Ovary (tissue), 9 donors: ENCODE measurements around the gene HSPA8. TPM values are rescaled to one million over a fixed set of nuclear protein-coding genes. Genes with fewer than 3 reads are reported as not detected.

Experiments
- DNase-seq, 5 donors: peaks; one replicate each; pipeline ENCODE4 v3.0.0-alpha.2; 2019 to 2020
- H3K27ac ChIP-seq, 2 donors: fragments of 200-600 bp; one replicate each; pipeline versions ENCODE4 v1.5.1 to v1.8.0; 2019 to 2022
- H3K27me3 ChIP-seq: fragments of 200-600 bp; one replicate; pipeline ENCODE4 v1.8.0; 2022
- H3K36me3 ChIP-seq: fragments of 200-600 bp; sonication (generic); one replicate; pipeline ENCODE4 v1.5.1; 2019
- H3K4me1 ChIP-seq: one replicate; pipeline ENCODE4 v1.8.1; 2013; ENCODE audit warnings: mild to moderate bottlenecking, moderate library complexity; ENCODE audit not compliant: insufficient read depth
- H3K4me3 ChIP-seq: fragments of 200-600 bp; sonication (generic); one replicate; pipeline ENCODE4 v1.5.1; 2017
- H3K9me3 ChIP-seq, 2 donors: fragments of 200-600 bp in 1 of 2; sonication (generic) in 1 of 2; one replicate each; pipeline versions ENCODE4 v1.5.1 to v1.8.1; 2013 to 2019; ENCODE audit warnings: mild to moderate bottlenecking in 1 of 2, moderate library complexity in 1 of 2
- EP300 ChIP-seq: sonication (generic); formaldehyde crosslinking; IDR thresholded peaks from one replicate; pipeline ENCODE4 v1.6.1; 2017; ENCODE audit warnings: antibody characterized with exemption
- POLR2A ChIP-seq: fragments of 450-650 bp; IDR thresholded peaks from one replicate; pipeline ENCODE4 v1.6.1; 2017; ENCODE audit warnings: antibody characterized with exemption, mild to moderate bottlenecking, moderate library complexity
- WGBS, 3 donors: extraction: QIAGEN DNeasy Blood & Tissue Kit in 1 of 3; methylation state at CpG; one replicate each; pipeline versions ENCODE4 v1.1.5 to v1.1.7; 2013 to 2017; 5-methylcytosine and 5-hydroxymethylcytosine counted together
- intact Hi-C, 4 donors: fragments of 100-400 bp; cut with DNase I; formaldehyde crosslinking; loops; one replicate each; pipeline versions ENCODE4 v1.11.0 to v1.15.1; 2022 to 2023
- polyA plus RNA-seq, 2 donors: library from polyadenylated mRNA; stranded (reverse); fragments of 200-250 nt in 1 of 2; fragments of 350-450 nt in 1 of 2; fragmentation: Illumina TruSeq in 1 of 2; extraction: RNeasy Lipid Tissue Mini Kit (QIAGEN cat#74804) in 1 of 2; gene quantifications; one replicate each; pipeline ENCODE4 v1.2.3, GENCODE V29; 2013 to 2014
- total RNA-seq, 7 donors: library from RNA; depleted of rRNA in 2 of 7; stranded (reverse); fragments of >200 nt in 2 of 7; fragmentation: NEBNext Ultra II Directional in 3 of 7; extraction: Animal tissue kit (Norgen Biotek cat#: 25700) in 3 of 7; gene quantifications; one replicate each; pipeline versions ENCODE4 v1.1.0 to v1.2.4, GENCODE V29; 2016 to 2023
- TF ChIP-seq, protein P1 (sequence below), 3 donors: fragments of 450-650 bp in 2 of 3; fragments of 200-600 bp in 1 of 3; IDR thresholded peaks; one replicate each; pipeline versions ENCODE4 v1.5.1 to v1.8.0; 2016 to 2022; ENCODE audit warnings: antibody characterized with exemption in 3 of 3, mild to moderate bottlenecking in 1 of 3
- donor health status: DM: no; HTN: no; CAD: no; lungs with moderate emphysema.
- donor health status: DM: no; HTN: no; CAD: no.
- donor health status: Bipolar disorder and iron deficiency.
- donor health status: DM: yes; HTN: yes; CAD: no.
- donor health status: DM: no; HTN: no; CAD: no.
- donor health status: DM: yes; HTN: yes; CAD: no.

The HSPA8 gene
- total and polyA plus RNA-seq, 9 donors: 289 to 1,795 (median 747) TPM

DNA sequence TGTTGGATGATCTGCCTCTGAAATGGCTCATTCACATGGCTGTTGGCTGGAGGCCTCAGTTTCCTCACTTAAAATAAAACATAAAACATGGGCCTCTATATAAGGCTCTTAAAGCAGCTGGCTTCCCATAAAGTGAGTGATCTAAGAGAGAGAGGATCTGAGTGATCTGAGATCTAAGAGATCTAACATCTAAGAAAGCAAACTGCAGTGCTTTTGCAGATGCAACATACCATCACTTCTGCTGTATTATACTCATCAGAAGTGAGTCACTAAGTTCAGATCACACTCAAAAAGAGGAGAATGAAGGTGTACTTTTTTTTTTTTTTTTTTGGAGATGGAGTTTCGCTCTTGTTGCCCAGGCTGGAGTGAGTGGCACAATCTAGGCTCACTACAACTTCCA, 18.1 kb upstream of the HSPA8 start:
- H3K27me3 ChIP-seq: no peaks in the 10 kb centered on the region
- 92 to 100% (median 96%) methylated on average over 1 of the region's 1 CpG for WGBS, 3 donors
- H3K27ac ChIP-seq: no peak overlapping the region
- no peaks in the 10 kb centered on the region for H3K9me3 ChIP-seq
- peaks cover 5% of the 10 kb centered on the region for H3K4me1 ChIP-seq
- H3K36me3 ChIP-seq: no peaks in the 10 kb centered on the region
- no peak for DNase-seq
- TF ChIP-seq EP300 (no peak), POLR2A (no peak)
- TF ChIP-seq, protein P1, sequence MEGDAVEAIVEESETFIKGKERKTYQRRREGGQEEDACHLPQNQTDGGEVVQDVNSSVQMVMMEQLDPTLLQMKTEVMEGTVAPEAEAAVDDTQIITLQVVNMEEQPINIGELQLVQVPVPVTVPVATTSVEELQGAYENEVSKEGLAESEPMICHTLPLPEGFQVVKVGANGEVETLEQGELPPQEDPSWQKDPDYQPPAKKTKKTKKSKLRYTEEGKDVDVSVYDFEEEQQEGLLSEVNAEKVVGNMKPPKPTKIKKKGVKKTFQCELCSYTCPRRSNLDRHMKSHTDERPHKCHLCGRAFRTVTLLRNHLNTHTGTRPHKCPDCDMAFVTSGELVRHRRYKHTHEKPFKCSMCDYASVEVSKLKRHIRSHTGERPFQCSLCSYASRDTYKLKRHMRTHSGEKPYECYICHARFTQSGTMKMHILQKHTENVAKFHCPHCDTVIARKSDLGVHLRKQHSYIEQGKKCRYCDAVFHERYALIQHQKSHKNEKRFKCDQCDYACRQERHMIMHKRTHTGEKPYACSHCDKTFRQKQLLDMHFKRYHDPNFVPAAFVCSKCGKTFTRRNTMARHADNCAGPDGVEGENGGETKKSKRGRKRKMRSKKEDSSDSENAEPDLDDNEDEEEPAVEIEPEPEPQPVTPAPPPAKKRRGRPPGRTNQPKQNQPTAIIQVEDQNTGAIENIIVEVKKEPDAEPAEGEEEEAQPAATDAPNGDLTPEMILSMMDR (IDR thresholded peaks at IDR 0.05): no peak
- H3K4me3 ChIP-seq: no peak overlapping the region
- intact Hi-C loops: no loop called here

DNA sequence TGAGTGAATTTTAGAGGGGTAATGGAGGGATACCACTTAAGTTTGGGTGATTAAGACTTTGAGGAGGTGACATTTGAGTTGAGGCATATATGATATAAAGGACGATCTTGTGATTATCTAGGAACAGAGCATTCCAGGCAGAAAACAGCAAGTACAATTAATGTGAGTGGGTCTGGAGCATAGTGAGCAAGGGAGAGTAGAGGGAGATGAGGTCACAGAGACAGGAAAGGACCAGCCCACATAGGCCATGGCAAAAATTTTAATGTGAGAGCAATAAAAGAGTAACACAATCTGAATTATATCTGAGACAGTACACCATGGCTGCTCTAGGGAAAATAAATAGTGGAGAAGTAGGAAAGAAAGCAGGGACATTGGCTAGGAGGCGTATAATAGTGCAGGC, 14.5 kb upstream of the HSPA8 start:
- H3K27ac ChIP-seq: no peak overlapping the region

DNA sequence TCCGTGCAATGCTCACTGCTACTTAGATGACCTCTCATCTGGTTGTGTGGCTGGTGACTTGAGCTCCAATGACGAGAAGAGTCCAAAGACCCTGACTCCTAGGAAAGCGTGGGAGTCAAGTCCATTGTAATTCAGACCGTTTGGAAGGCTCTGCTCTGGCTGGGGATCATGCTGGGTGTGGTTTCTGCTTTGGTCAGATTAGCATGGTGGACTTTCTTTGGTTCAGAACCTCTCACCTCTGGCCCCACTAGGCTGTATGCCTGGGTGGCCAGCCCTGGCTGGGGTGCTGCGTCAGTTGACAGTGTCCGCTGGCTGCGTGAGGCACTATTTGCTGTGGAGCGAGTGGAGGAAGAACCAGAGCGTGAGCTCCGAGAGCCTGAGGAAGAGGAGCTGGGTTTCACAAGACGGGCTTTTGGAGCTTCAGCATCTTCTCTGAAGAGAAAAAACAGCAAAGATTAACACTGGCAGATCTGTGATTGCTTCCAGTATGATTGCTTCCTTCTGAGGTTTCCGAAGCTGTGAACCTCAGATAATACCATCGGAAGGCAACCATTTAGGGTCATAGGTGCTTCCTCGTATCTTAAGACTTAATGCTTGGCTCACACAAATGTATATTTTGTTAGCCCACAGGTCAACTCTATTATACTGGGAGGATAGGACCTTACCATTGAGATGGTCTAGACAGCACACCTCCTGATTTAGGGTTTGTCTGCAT, 11.6 kb upstream of the HSPA8 start:
- TF ChIP-seq, protein P1 (IDR thresholded peaks at IDR 0.05): no peak
- no peak for TF ChIP-seq POLR2A
- TF ChIP-seq EP300: no peak
- Histone ChIP-seq H3K4me3 (no peak overlapping the region), H3K4me1 (no peaks in the 10 kb centered on the region)

More for the DNA sequence above, 14.5 kb upstream of the HSPA8 start:
- no peaks in the 10 kb centered on the region for H3K4me1 ChIP-seq
- TF ChIP-seq EP300 (no peak), POLR2A (no peak)
- TF ChIP-seq, protein P1 (IDR thresholded peaks at IDR 0.05): no peak
- no peak for DNase-seq
- no peaks in the 10 kb centered on the region for H3K9me3 ChIP-seq
- intact Hi-C loops: no loop called here
- no peaks in the 10 kb centered on the region for H3K27me3 ChIP-seq
- H3K36me3 ChIP-seq: no peaks in the 10 kb centered on the region
- WGBS, 3 donors: 61 to 69% (median 65%) methylated on average over 2 of the region's 2 CpGs
- H3K4me3 ChIP-seq: no peak overlapping the region

DNA sequence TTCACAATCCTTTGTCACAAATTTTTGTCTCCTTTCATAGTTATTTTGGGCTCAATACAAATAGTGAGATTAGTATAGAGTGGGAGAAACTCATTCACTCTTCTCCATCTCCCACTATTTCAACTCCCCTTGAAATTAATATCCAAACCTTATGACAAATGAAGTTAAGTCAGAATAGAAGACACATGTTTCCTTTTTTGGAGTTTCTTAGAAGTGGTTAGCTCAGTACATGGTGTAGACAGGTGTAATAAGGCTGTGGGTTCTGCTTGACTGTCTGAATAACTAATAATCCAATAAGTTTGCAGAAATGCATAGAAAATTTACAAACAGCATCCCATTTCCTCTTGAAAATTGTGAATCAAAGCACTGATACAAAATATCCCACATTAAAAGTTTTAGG, 10.8 kb upstream of the HSPA8 start:
- no peak overlapping the region for H3K27ac ChIP-seq
- intact Hi-C loops: no loop called here
- no peak overlapping the region for H3K4me3 ChIP-seq
- H3K9me3 ChIP-seq: no peaks in the 10 kb centered on the region
- H3K36me3 ChIP-seq: no peaks in the 10 kb centered on the region
- no peaks in the 10 kb centered on the region for H3K27me3 ChIP-seq
- DNase-seq: no peak
- no peaks in the 10 kb centered on the region for H3K4me1 ChIP-seq
- TF ChIP-seq POLR2A (no peak), EP300 (no peak)
- TF ChIP-seq, protein P1 (IDR thresholded peaks at IDR 0.05): no peak

More for the DNA sequence above, 11.6 kb upstream of the HSPA8 start:
- Histone ChIP-seq H3K9me3 (no peaks in the 10 kb centered on the region), H3K27ac (no peak overlapping the region), H3K27me3 (no peaks in the 10 kb centered on the region), H3K36me3 (no peaks in the 10 kb centered on the region)
- 88 to 90% (median 90%) methylated on average over 14 of the region's 14 CpGs for WGBS, 3 donors
- DNase-seq: no peak
- intact Hi-C loops: no loop called here
